ENCODE results near the gene TPP1.

Gene TPP1

GRCh38 chr11:6563121-6563619 lies 56.1 kb downstream of the TPP1 start:
- peak; percentile 71 for DNase-seq (ENCODE audit: low spot score)

Measured in hematopoietic multipotent progenitor cell treated with erythropoietin and hydrocortisone succinate and interleukin-3 and kit ligand, for 17 days (in vitro differentiated cells).